ENCODE results near the gene MAN2A2.

GRCh38 chr15:90929246-90930019, 26.3 kb downstream of the MAN2A2 start:
- TF ChIP-seq, protein P1, sequence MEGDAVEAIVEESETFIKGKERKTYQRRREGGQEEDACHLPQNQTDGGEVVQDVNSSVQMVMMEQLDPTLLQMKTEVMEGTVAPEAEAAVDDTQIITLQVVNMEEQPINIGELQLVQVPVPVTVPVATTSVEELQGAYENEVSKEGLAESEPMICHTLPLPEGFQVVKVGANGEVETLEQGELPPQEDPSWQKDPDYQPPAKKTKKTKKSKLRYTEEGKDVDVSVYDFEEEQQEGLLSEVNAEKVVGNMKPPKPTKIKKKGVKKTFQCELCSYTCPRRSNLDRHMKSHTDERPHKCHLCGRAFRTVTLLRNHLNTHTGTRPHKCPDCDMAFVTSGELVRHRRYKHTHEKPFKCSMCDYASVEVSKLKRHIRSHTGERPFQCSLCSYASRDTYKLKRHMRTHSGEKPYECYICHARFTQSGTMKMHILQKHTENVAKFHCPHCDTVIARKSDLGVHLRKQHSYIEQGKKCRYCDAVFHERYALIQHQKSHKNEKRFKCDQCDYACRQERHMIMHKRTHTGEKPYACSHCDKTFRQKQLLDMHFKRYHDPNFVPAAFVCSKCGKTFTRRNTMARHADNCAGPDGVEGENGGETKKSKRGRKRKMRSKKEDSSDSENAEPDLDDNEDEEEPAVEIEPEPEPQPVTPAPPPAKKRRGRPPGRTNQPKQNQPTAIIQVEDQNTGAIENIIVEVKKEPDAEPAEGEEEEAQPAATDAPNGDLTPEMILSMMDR (IDR thresholded peaks at IDR 0.05), result no peak
- TF ChIP-seq POLR2AphosphoS5 (IDR thresholded peaks at IDR 0.05) (no peak), POLR2A (IDR thresholded peaks at IDR 0.05) (no peak), EP300 (IDR thresholded peaks at IDR 0.05; ENCODE audit: low read depth) (no peak)
